T follicular helper cell (primary cell): ENCODE measurements around the gene CHCHD3.

ENCODE experiments used
- DNase-seq: peaks from one replicate; pipeline ENCODE4 v3.0.0-alpha.2; 2020; ENCODE audit warnings: low read depth

The CHCHD3 gene

GRCh38 chr7:133079296-133079695 lies 2.6 kb downstream of the CHCHD3 start:
- DNase-seq: no peak

- DNase-seq: no peak
These were observed 4.5 kb downstream of the CHCHD3 start for GRCh38 chr7:133077394-133077793.

GRCh38 chr7:133076142-133076541 lies 5.7 kb downstream of the CHCHD3 start:
- DNase-seq: no peak

- no peak for DNase-seq
These were observed 10.4 kb downstream of the CHCHD3 start for GRCh38 chr7:133071506-133071905.

GRCh38 chr7:133070562-133070961 lies 11.3 kb downstream of the CHCHD3 start:
- DNase-seq: no peak

GRCh38 chr7:133065301-133065700 lies 16.6 kb downstream of the CHCHD3 start:
- no peak for DNase-seq

GRCh38 chr7:133064082-133064820 lies 17.6 kb downstream of the CHCHD3 start:
- no peak for DNase-seq

GRCh38 chr7:133061792-133062191 lies 20.1 kb downstream of the CHCHD3 start:
- DNase-seq: no peak

GRCh38 chr7:133061357-133061756 lies 20.5 kb downstream of the CHCHD3 start:
- DNase-seq: no peak

GRCh38 chr7:133060004-133060403 lies 21.9 kb downstream of the CHCHD3 start:
- no peak for DNase-seq

- no peak for DNase-seq
These were observed 22.6 kb downstream of the CHCHD3 start for GRCh38 chr7:133059263-133059662.

GRCh38 chr7:133056370-133057238 lies 25.3 kb downstream of the CHCHD3 start:
- no peak for DNase-seq

GRCh38 chr7:133054162-133054840 lies 27.6 kb downstream of the CHCHD3 start:
- DNase-seq: no peak

- no peak for DNase-seq
These were observed 28.5 kb downstream of the CHCHD3 start for GRCh38 chr7:133053321-133053891.

- DNase-seq: no peak
These were observed 29.1 kb downstream of the CHCHD3 start for GRCh38 chr7:133052826-133053225.

GRCh38 chr7:133052401-133052756 lies 29.5 kb downstream of the CHCHD3 start:
- no peak for DNase-seq

- no peak for DNase-seq
These were observed 30.0 kb downstream of the CHCHD3 start for GRCh38 chr7:133051719-133052400.

- DNase-seq: no peak
These were observed 30.8 kb downstream of the CHCHD3 start for GRCh38 chr7:133051066-133051465.

- DNase-seq: no peak
These were observed 31.5 kb downstream of the CHCHD3 start for GRCh38 chr7:133050200-133050995.

GRCh38 chr7:133048589-133048988 lies 33.3 kb downstream of the CHCHD3 start:
- no peak for DNase-seq

- no peak for DNase-seq
These were observed 34.6 kb downstream of the CHCHD3 start for GRCh38 chr7:133047321-133047720.
